Measurements from ENCODE around the gene PPM1M. TPM values are rescaled to one million over a fixed set of nuclear protein-coding genes. Genes with fewer than 3 reads are reported as not detected.

The PPM1M gene
- total and polyA plus RNA-seq, 10 of the 15 experiments (the other 5 are each of a cell fraction or from before 2014, with no cell fraction given): 7.3 to 24.8 (median 15.8) TPM

DNA sequence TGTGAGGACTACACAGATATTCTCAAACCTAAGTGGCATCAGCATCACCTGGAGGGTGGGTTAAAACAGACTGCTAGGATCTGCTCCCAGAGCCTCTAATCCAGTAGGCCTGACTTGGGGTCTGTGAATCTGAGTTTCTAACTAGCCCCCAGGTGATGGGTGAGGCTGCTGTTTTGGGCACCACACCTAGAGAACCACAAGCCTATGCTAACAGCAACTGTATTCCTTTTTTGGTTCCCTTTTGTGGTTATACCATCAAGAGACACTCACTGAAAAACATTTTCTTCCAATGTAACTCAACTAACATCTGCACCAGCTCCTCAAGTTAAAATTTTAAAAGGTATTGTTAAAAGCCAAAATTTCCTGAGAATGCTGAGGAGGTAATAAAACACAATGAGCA lies 16.9 kb downstream of the PPM1M start:
- peaks cover 9 to 51% of the 10 kb centered on the region in 2 experiments for H3K36me3 ChIP-seq (ENCODE audit: control insufficient read depth in 2 of 2, insufficient read depth in 2 of 2, low read length in 1 of 2)
- intact Hi-C loops (cut with micrococcal nuclease; ENCODE audit: unreplicated experiment): no loop called here
- DNase-seq (ENCODE audit: low read depth, low spot score) (no peak), FAIRE-seq (no peak), ATAC-seq (no peak; the same call in 2 of the 3 replicates)
- POLR2A ChIA-PET: interaction anchor here (1.0 kb wide), 1 partner anchor 10 kb away, joined by 3 read pairs; no protein-coding TSS in a partner anchor
- no peaks in the 10 kb centered on the region for H3K27me3 ChIP-seq (replicated peaks in 1 of 2; ENCODE audit: control insufficient read depth in 2 of 2, insufficient read depth in 2 of 2, low read length in 1 of 2)
- CTCF ChIA-PET: interaction anchor here (1.1 to 2.2 kb wide), 5 partner anchors 9 to 43 kb away, joined by 3 to 8 read pairs (median 6); partner anchors contain the start of genes TLR9 and TWF2
- H3K27ac ChIP-seq (ENCODE audit: control insufficient read depth, insufficient read depth): no peak overlapping the region
- H3K4me1 ChIP-seq (ENCODE audit: control insufficient read depth, insufficient read depth, low read length): peaks cover 5% of the 10 kb centered on the region
- no peak overlapping the region for H2AFZ ChIP-seq (ENCODE audit: control insufficient read depth, low read depth, low read length)
- H3K9ac ChIP-seq (ENCODE audit: control insufficient read depth, insufficient read depth, low read length): no peak overlapping the region
- no peaks in the 10 kb centered on the region for H3K9me3 ChIP-seq (replicated peaks; ENCODE audit: control insufficient read depth, insufficient read depth, low read length)
- BruUV-seq (replicated peaks): no TSS peak
- TF ChIP-seq ZBTB4 (CRISPR knock-in tag; IDR thresholded peaks at IDR 0.05) (no peak), YY1 (IDR thresholded peaks at IDR 0.05; ENCODE audit: low read depth, low read length) (no peak), BCLAF1 (IDR thresholded peaks at IDR 0.05) (no peak), PRDM15 (CRISPR knock-in tag; IDR thresholded peaks at IDR 0.05) (no peak), WRNIP1 (IDR thresholded peaks at IDR 0.05; ENCODE audit: borderline replicate concordance, low read depth, low read length) (no peak), TCF12 (IDR thresholded peaks at IDR 0.05; ENCODE audit: low read depth, low read length) (no peak), EGR1 (IDR thresholded peaks at IDR 0.05; ENCODE audit: borderline replicate concordance in 1 of 2, low read depth in 2 of 2, low read length in 2 of 2) (no peak), SMAD1 (IDR thresholded peaks at IDR 0.05; ENCODE audit: low read depth, partially characterized antibody) (no peak), SREBF1 (IDR thresholded peaks at IDR 0.05; ENCODE audit: low read length) (no peak)
- TF ChIP-seq, protein P1, sequence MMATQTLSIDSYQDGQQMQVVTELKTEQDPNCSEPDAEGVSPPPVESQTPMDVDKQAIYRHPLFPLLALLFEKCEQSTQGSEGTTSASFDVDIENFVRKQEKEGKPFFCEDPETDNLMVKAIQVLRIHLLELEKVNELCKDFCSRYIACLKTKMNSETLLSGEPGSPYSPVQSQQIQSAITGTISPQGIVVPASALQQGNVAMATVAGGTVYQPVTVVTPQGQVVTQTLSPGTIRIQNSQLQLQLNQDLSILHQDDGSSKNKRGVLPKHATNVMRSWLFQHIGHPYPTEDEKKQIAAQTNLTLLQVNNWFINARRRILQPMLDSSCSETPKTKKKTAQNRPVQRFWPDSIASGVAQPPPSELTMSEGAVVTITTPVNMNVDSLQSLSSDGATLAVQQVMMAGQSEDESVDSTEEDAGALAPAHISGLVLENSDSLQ (IDR thresholded peaks at IDR 0.05): no peak
- RAD21 ChIA-PET (ENCODE audit: unreplicated experiment): interaction anchor here (0.8 kb wide), 1 partner anchor 22 kb away, joined by 3 read pairs; no protein-coding TSS in a partner anchor
- in situ Hi-C loops (cut with MboI): no loop called here
- H3K4me3 ChIP-seq: no peak overlapping the region
- SMC1A ChIA-PET (ENCODE audit: uncharacterized antibody, unreplicated experiment): no interaction called here
- peaks cover 3% of the 10 kb centered on the region for H3K79me2 ChIP-seq (ENCODE audit: control insufficient read depth, insufficient read depth, low read length)
- no peaks in the 10 kb centered on the region for H4K20me1 ChIP-seq (ENCODE audit: control insufficient read depth, insufficient read depth)
- no peak overlapping the region for H3K4me2 ChIP-seq (ENCODE audit: control insufficient read depth, insufficient read depth)
